CD4-positive, alpha-beta T cell treated with Interleukin-1 beta for 1 hour (primary cell): Measurements from ENCODE around the gene CFAP70.
"Not testable (repeated sequence)": the region's sequence is repeated elsewhere in the genome, so short reads cannot be mapped to it uniquely, and the experiment has no call there.

Experiments used
- DNase-seq, 2 donors: peaks; one replicate each; pipeline ENCODE4 v3.0.0-alpha.2; 2020 to 2022

Gene CFAP70

DNA sequence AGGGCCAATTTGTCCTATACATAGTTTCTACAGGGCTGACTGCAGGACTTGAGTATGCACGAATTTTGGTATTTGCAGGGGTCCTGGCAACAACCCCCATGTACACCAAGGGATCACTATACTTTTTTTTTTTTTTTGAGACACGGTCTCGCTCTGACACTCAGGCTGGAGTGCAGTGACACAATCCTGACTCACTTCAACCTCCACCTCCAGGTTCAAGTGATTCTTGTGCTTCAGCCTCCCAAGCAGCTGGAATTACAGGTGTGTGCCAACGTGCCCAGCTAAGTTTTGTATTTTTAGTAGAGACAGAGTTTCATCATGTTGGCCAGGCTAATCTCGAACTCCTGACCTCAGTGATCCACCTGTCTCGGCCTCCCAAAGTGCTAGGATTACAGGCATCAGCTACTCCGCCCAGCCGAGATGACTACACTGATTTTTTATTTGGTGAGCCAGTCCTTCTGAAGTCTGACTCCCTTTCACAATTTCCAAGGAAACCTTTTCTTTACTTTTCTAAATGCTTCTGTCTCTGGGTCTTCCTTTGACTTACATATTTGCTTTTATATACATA is 19.8 kb downstream of the CFAP70 start:
- no peak for DNase-seq

DNA sequence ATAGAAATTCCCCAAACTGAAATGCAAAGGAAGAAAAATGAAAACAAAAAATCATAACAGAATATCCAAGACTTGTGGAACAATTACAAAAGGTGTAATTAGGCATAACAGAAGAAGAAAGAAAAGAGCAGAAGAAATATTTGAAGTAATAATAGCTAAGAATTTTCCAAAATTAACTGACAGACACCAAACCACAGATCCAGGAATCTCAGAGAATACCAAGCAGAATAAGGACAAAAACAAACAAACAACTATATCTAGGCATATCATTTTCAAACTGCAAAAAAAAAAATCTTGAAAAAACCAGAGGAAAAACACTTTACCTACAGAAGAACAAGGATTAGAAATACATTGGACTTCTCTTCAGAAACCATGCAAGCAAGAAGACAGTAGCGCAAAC is 25.5 kb downstream of the CFAP70 start:
- no peak for DNase-seq

GRCh38 chr10:73332379-73332778 is 26.3 kb downstream of the CFAP70 start:
- no peak for DNase-seq

GRCh38 chr10:73328523-73328922 is 30.1 kb downstream of the CFAP70 start:
- DNase-seq, result not testable (repeated sequence)

DNA sequence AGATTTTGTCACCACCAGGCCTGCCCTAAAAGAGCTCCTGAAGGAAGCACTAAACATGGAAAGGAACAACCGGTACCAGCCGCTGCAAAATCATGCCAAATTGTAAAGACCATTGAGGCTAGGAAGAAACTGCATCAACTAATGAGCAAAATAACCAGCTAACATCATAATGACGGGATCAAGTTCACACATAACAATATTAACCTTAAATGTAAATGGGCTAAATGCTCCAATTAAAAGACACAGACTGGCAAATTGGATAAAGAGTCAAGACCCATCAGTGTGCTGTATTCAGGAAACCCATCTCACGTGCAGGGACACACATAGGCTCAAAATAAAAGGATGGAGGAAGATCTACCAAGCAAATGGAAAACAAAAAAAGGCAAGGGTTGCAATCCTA is 33.4 kb downstream of the CFAP70 start:
- DNase-seq, result not testable (repeated sequence)

DNA sequence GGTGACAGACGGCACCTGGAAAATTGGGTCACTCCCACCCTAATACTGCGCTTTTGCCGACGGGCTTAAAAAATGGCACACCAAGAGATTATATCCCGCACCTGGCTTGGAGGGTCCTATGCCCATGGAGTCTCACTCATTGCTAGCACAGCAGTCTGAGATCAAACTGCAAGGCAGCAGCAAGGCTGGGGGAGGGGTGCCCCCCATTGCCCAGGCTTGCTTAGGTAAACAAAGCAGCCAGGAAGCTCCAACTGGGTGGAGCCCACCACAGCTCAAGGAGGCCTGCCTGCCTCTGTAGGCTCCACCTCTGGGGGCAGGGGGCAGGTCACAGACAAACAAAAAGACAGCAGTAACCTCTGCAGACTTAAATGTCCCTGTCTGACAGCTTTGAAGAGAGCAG is 35.1 kb downstream of the CFAP70 start:
- DNase-seq, result not testable (repeated sequence)

GRCh38 chr10:73310475-73310874 is 48.2 kb downstream of the CFAP70 start:
- no peak for DNase-seq

DNA sequence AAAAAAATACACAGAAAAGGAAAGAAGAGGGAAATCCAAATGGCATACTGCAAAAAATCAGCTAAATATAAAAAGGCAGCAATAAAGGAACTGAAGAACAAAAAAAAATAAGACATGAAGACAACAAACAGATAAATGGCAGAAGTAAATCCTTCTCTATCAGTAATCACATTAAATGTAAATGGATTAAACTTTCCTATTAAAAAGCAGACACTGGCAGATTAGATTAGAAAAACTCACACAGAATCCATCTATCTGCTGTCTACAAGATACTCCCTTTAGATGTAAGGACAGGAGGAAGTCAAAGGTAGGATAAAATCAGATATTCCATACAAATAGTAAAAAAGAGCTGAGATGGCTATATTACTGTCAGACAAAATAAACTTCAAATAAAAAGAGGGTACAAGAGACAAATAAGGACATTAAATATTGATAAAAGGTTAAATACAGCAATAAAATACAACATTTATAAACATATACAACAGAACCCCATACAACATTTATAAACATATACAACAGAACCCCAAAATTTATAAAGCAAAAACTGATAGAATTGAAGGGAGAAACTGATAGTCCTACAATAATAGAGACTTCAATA is 51.4 kb downstream of the CFAP70 start:
- no peak for DNase-seq

DNA sequence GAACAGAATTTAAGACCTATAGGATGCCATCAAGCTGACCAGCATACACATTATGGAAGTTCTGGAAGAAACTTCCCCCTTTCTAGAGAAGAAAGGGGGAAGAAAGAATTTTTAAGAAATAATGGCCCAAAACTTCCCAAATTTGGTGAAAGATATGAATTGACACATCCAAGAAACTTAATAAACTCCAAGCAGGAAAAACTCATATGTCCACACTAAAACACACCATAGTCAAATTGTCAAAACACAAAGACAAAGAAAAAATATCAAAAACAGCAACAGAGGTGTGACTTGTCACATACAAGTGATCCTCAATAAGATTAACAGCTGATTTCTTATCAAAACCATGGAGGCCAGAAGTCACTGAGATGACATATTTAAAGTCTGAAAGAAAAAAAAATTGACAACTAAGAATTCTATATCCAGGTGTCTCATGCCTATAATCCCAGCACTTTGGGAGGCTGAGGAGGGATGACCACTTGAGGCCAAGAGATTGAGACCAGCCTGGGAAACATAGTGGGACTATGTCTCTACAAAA is 52.4 kb downstream of the CFAP70 start:
- no peak for DNase-seq

DNA sequence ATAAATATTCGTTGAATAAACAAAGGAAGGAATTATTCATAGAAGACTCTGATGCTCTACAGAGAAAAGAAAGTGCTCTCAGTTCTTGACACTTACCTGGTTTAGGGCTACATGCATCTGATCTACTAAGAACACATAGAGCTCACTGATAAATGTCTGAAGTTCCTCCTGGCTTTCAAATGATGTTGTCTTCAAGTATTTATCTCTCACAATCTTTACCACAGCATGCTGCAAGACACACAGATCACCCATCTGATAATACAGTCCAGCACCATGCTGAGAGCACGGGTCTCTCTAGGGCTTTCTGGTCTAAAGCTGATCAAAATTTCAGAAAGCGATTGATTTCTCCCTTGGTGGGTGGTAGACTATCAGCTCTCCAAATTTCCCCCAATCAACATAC is 61.7 kb downstream of the CFAP70 start:
- no peak for DNase-seq

GRCh38 chr10:73293461-73293860 is 65.2 kb downstream of the CFAP70 start:
- DNase-seq, result no peak

GRCh38 chr10:73289958-73290357 is 68.7 kb downstream of the CFAP70 start:
- DNase-seq, result no peak

DNA sequence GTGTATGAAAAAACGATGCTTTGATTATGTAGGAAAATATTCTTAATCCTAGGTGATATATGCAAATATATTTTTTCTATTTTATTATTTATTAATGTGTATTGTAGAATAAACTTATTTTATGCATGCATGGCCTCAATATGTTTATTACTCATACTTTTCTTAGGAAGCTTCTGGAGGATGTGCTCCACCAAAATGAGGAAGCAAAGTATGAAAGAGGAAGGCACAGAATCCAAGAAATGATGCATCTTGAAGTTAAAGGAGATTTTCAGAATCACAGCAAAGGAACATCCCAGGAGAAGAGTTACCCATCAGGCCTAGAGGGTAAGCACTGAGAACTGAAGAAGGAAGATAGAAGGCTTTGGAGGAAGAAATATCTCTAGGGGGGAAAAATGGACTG is 71.2 kb downstream of the CFAP70 start:
- no peak for DNase-seq

- DNase-seq, result no peak
Observed at GRCh38 chr10:73281097-73281496, 77.6 kb downstream of the CFAP70 start.

DNA sequence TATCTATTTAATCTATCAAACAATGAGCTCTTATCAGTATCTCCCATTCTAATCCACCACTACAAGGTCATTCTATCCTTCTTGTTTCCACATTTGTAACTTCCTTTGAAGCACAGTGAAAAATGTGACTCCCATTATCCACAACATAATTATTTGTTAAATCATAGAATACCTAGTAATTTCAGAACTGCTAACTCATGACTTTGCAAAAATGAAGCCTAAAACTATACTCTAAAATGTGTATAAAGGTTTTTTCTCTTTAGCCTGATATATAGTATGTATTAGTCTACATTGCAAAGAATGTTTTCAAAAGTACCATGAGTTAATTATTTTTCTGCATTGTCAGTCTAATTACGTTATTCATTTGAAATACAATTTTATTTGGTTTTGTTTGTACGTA is 94.2 kb downstream of the CFAP70 start:
- DNase-seq, result no peak

DNA sequence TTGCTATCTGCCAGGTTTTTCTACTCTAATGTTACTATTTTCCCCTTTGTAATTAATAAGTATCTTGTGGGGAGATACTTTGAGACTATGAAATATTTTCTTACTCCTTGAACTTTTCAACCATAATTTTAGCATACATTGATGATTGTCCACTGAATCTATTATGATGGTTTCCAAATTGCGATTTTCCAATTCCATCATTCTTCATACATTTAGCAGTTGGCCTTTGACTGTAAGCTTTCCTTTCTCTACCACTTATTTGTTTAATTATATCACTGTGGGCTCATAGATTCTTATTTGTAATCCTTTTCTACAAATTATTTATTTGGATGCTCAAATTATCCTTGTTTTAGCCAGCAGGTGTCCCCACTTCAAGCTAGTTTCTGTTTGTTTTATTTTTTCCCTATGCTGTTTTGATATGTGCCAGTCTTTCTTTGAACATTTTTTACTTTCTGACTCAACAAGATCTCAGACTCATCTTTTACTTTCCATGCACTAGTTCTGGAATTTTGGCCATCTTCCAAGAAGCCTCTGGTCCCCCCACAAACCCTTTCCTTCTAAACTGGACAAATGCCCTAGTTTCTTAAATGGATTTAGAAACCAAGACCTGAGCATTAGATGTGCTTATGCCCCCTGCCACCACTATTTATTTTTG is 94.8 kb downstream of the CFAP70 start:
- DNase-seq, result peak in 1 of 2 donors; percentile 22

- no peak for DNase-seq
Observed at GRCh38 chr10:73262880-73263555, 95.6 kb downstream of the CFAP70 start.

DNA sequence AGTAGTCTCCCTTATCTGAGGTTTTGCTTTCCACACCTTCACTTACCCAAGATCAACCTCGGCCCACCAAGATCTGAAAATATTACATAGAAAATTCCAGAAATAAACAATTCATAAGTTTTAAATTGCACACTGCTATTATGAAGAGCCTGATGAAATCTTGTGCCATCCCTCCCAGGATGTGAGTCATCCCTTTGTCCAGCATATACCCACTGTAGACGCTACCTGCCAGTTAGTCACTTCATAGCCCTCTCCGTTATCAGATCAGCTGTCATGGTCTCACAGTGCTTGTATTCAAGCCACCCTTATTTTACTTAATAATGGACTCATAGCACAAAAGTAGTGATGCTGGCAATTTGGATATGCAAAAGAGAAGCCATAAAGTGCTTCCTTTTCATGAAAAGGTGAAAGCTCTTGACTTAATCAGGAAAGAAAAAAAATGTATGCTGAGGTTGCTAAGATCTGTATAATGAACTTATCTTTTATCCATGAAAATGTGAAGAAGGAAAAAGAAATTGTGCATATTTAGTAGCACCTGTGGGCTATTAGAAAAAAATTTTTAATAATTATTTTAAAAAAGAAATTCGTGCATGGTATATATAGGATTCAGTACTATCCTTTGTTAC is 96.4 kb downstream of the CFAP70 start:
- DNase-seq, result no peak

GRCh38 chr10:73261362-73261995 is 97.2 kb downstream of the CFAP70 start:
- no peak for DNase-seq

DNA sequence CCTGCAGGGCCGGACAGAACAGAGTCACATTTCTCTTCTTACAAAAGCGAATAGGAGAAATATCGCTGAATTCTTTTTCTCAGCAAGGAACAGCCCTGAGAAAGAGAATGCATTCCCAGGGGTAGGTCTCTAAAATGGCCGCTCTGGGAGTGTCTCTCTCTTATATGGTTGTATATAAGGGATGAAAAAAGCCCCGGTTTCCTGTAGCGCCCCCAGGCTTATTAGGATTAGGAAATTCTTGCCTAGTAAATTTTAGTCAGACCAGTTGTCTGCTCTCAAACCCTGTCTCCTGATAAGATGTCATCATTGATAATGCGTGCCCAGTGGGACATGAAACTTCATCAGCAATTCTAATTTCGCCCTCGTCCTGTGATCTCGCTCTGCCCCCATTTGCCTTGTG is 100.1 kb downstream of the CFAP70 start:
- not testable (repeated sequence) for DNase-seq

GRCh38 chr10:73253225-73253555 is 105.5 kb downstream of the CFAP70 start:
- peak in 1 of 2 donors; percentile 20 for DNase-seq

DNA sequence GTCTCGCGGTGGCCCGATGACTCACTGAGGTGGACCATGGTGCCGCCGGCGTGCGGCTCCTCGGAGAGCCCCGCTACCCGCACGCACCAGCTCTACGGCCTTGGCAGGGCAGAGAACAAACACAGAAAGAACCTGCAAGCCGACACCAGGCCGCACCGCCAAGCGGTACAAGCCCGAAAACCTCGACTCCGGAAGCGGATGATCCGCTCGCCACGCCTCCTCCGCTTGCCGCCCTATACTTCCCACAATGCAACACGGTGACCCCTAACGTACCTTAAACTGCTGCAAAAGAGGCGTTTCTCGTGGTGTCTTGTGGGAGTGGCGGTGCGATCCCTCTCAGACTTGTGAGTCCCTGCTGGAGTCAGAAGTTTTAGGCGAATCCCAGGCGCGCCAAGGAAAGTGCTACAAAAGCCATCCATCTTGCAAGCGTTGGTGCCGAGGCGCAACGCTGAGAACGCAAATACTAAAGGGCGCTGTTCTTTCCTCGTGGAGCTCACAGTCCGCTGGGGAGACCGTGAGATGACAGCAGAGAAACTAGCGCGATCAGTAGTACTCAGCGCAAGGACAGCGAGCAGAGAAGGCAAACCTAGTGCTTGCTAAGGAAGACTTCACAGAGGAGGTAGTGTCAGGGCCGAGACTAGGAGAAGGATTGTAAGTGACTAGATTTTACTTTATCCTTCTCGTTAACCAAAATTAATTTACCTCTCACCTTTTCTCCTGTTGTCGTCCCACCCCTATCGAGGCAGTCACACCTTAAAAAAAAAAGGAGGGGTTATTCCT is 106.0 kb downstream of the CFAP70 start, which contains the start of gene MRPS16:
TSS of gene MRPS16 (minus strand) at position 200 of the 780 bp plus-strand sequence. CDS start at position 38, 162 bp downstream.
- peak; percentile 91 to 94 for DNase-seq
